Liver (tissue), 3 donors: ENCODE results near the gene LIN9.

Source experiments
- GABPA ChIP-seq, 2 donors: IDR thresholded peaks in 1 of 2; conservative IDR thresholded peaks in 1 of 2; 2 replicates each; pipeline ENCODE4 v1.6.1; 2016; ENCODE audit warnings: antibody characterized with exemption in 2 of 2, mild to moderate bottlenecking in 1 of 2, moderate library complexity in 1 of 2
- JUND ChIP-seq, 2 donors: IDR thresholded peaks; 2 replicates each; pipeline ENCODE4 v1.6.1; 2016; ENCODE audit warnings: antibody characterized with exemption in 2 of 2
- NR2F2 ChIP-seq: IDR thresholded peaks from 2 replicates; pipeline ENCODE4 v1.6.1; 2016; ENCODE audit warnings: antibody characterized with exemption
- RAD21 ChIP-seq, 2 donors: IDR thresholded peaks; 2 replicates each; pipeline ENCODE4 v1.6.1; 2016; ENCODE audit warnings: antibody characterized with exemption in 2 of 2, mild to moderate bottlenecking in 2 of 2
- SP1 ChIP-seq: IDR thresholded peaks from 2 replicates; pipeline ENCODE4 v1.6.1; 2018; ENCODE audit warnings: antibody characterized with exemption, mild to moderate bottlenecking
- TAF1 ChIP-seq: conservative IDR thresholded peaks from 2 replicates; pipeline ENCODE4 v1.6.1; 2016; ENCODE audit warnings: antibody characterized with exemption, mild to moderate bottlenecking
- YY1 ChIP-seq: IDR thresholded peaks from 2 replicates; pipeline ENCODE4 v1.6.1; 2016; ENCODE audit warnings: antibody characterized with exemption, mild to moderate bottlenecking
- TF ChIP-seq, protein P1 (sequence below): fragments of 150-350 bp; IDR thresholded peaks from 2 replicates; pipeline ENCODE4 v1.5.1; 2017; ENCODE audit warnings: improper control_type of control experiment, low read depth, low read length; ENCODE audit not compliant: missing input control
- TF ChIP-seq, protein P2 (sequence below): IDR thresholded peaks from 2 replicates; pipeline ENCODE4 v1.6.1; 2016; ENCODE audit warnings: antibody characterized with exemption
- TF ChIP-seq, protein P3 (sequence below): IDR thresholded peaks from 2 replicates; pipeline ENCODE4 v1.6.1; 2016; ENCODE audit warnings: antibody characterized with exemption, mild to moderate bottlenecking
- donor health status: healthy.
- donor health status: healthy.

DNA sequence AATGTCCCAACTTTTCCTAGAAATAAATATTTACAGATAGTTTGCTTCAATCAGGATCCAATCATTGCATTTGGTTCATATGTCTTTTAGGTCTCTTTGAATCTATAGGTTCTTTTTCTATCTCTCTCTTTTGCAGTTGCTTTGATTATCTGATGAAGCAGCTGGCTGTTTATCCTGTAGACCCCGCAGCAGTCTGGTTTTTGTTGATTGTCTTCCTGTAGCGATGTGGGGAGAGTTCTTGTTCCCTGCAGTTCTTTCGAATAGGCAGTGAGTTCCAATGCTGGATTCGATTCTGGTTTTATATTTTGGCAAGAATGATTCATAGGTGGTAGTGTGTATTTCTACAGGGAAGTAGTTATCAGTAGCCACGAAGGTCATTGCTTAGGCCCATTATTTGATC is 92.9 kb downstream of the LIN9 start:
- TF ChIP-seq, protein P1, sequence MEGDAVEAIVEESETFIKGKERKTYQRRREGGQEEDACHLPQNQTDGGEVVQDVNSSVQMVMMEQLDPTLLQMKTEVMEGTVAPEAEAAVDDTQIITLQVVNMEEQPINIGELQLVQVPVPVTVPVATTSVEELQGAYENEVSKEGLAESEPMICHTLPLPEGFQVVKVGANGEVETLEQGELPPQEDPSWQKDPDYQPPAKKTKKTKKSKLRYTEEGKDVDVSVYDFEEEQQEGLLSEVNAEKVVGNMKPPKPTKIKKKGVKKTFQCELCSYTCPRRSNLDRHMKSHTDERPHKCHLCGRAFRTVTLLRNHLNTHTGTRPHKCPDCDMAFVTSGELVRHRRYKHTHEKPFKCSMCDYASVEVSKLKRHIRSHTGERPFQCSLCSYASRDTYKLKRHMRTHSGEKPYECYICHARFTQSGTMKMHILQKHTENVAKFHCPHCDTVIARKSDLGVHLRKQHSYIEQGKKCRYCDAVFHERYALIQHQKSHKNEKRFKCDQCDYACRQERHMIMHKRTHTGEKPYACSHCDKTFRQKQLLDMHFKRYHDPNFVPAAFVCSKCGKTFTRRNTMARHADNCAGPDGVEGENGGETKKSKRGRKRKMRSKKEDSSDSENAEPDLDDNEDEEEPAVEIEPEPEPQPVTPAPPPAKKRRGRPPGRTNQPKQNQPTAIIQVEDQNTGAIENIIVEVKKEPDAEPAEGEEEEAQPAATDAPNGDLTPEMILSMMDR = no peak
- TF ChIP-seq JUND (IDR thresholded peaks at IDR 0.05) = no peak
- no peak for TF ChIP-seq GABPA (IDR thresholded peaks at IDR 0.05 in 1 of 2, conservative IDR thresholded peaks at IDR 0.05 in 1 of 2)
- no peak for TF ChIP-seq TAF1
- TF ChIP-seq, protein P2, sequence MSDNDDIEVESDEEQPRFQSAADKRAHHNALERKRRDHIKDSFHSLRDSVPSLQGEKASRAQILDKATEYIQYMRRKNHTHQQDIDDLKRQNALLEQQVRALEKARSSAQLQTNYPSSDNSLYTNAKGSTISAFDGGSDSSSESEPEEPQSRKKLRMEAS = no peak
- TF ChIP-seq NR2F2 = no peak
- no peak for TF ChIP-seq SP1
- no peak for TF ChIP-seq YY1
- no peak for TF ChIP-seq RAD21 (IDR thresholded peaks at IDR 0.05)
- TF ChIP-seq, protein P3, sequence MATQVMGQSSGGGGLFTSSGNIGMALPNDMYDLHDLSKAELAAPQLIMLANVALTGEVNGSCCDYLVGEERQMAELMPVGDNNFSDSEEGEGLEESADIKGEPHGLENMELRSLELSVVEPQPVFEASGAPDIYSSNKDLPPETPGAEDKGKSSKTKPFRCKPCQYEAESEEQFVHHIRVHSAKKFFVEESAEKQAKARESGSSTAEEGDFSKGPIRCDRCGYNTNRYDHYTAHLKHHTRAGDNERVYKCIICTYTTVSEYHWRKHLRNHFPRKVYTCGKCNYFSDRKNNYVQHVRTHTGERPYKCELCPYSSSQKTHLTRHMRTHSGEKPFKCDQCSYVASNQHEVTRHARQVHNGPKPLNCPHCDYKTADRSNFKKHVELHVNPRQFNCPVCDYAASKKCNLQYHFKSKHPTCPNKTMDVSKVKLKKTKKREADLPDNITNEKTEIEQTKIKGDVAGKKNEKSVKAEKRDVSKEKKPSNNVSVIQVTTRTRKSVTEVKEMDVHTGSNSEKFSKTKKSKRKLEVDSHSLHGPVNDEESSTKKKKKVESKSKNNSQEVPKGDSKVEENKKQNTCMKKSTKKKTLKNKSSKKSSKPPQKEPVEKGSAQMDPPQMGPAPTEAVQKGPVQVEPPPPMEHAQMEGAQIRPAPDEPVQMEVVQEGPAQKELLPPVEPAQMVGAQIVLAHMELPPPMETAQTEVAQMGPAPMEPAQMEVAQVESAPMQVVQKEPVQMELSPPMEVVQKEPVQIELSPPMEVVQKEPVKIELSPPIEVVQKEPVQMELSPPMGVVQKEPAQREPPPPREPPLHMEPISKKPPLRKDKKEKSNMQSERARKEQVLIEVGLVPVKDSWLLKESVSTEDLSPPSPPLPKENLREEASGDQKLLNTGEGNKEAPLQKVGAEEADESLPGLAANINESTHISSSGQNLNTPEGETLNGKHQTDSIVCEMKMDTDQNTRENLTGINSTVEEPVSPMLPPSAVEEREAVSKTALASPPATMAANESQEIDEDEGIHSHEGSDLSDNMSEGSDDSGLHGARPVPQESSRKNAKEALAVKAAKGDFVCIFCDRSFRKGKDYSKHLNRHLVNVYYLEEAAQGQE = no peak
